PC-3 (cell line): ENCODE data around the gene DSCAM.

Experiments used
- CTCF ChIP-seq: fragments of 300-600 bp; sonication (generic); conservative IDR thresholded peaks from 2 replicates; pipeline ENCODE4 v1.5.1; 2017; ENCODE audit warnings: antibody characterized with exemption, low read depth, mild to moderate bottlenecking, low read length
- EZH2 ChIP-seq: fragments of 300-600 bp; sonication (generic); IDR thresholded peaks from one replicate; pipeline ENCODE4 v1.6.1; 2017; ENCODE audit warnings: antibody characterized with exemption, mild to moderate bottlenecking, low read length; ENCODE audit not compliant: unreplicated experiment
- EZH2phosphoT487 ChIP-seq: fragments of 300-600 bp; sonication (generic); IDR thresholded peaks from 2 replicates; pipeline ENCODE4 v1.6.1; 2018; ENCODE audit warnings: mild to moderate bottlenecking, antibody characterized with exemption, low read length, borderline replicate concordance

- TF ChIP-seq CTCF (no peak), EZH2 (no peak), EZH2phosphoT487 (no peak)
Observed at GRCh38 chr21:40610345-40610744, 236.6 kb downstream of the DSCAM start.
